ENCODE data around the gene HIVEP3.

The HIVEP3 gene

DNA sequence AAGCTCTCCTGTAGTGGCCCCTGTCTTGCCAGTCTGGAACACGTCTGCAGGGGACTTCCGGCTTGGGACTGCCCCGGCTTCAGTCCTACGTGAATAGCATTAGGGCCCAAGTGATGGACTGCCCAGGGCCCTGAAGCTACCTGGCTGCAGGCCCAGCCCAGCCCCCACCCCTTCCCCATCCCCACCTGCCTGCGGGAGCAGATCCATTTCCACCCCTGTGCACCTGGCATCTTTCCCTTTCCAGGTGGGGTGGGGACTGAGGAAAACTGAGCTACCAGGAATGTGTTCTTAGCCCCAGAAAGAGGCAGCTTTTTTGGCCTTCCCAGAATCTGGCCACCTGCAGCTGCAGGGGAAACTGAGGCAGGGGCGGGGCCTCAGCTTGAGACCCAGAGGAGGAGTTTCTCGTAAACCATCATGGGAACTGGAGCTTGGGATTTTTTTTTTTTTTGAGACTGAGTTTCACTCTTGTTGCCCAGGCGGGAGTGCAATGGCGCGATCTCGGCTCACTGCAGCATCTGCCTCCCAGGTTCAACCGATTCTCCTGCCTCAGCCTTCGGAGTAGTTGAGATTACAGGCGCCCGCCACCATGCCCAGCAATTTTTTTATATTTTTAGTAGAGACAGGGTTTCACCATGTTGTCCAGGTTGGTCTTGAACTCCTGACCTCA lies 437.5 kb downstream of the HIVEP3 start:
- Mint-ChIP-seq H3K36me3 (ENCODE audit: low read depth) (no peaks in the 10 kb centered on the region), H3K9me3 (no peaks in the 10 kb centered on the region), H3K27ac (peak overlapping the region in 1 of 3 experiments; percentile 60), H3K4me1 (peaks cover 70% of the 10 kb centered on the region), H3K27me3 (ENCODE audit: low read depth) (peaks cover 17% of the 10 kb centered on the region), H3K4me3 (no peak overlapping the region)
- no peak for TF ChIP-seq CTCF (IDR thresholded peaks at IDR 0.05; ENCODE audit: unreplicated experiment in 3 of 3)

DNA sequence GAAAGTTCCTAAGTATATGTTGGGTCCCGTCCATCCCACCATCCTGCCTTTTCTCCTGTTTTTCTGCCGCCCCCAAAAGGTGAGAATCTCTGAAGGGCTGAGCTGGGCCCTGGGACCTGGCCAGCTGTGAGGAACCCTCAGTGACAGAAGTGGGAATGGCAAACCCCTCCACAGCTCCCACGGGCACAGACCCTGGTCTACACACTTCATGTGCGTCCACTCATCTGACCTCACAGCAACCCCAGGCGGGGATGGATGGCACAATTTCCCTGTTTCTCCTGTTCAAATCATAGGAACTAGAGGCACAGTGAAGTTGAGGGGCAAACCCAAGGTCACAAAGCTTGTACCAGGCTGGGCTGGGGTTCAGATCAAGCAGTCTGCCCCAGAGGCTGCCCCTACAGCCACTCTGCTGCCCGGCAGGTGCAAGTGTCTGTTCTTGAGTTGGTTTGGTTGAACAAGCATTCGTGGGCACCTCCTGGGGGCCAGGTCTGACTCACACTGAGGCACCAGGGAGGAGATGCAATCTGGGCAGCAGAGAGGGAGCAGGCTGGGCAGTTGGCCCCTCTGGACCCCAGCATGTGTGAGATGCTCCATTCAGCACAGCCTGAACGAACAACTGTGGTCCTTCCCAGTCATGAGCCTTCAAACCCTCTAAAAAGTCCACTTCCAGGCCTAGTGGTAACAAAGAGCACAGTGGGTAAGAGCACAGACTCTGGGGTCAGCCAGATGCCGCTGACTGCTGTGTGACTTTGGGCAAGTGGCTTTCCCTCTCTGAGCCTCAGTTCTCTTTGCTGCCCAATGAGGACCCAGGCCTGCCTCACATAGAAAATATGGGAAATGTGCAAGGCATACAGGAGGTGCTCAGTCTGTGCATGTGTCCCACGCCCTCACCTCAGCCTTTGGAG lies 438.3 kb downstream of the HIVEP3 start:
- Mint-ChIP-seq H3K9me3 (no peaks in the 10 kb centered on the region), H3K27ac (peak overlapping the region in 2 of 3 experiments; percentile 52 to 95), H3K4me3 (no peak overlapping the region), H3K36me3 (ENCODE audit: low read depth) (no peaks in the 10 kb centered on the region), H3K4me1 (peaks cover 72% of the 10 kb centered on the region), H3K27me3 (ENCODE audit: low read depth) (peaks cover 17% of the 10 kb centered on the region)
- TF ChIP-seq CTCF (IDR thresholded peaks at IDR 0.05; ENCODE audit: unreplicated experiment in 3 of 3): no peak

DNA sequence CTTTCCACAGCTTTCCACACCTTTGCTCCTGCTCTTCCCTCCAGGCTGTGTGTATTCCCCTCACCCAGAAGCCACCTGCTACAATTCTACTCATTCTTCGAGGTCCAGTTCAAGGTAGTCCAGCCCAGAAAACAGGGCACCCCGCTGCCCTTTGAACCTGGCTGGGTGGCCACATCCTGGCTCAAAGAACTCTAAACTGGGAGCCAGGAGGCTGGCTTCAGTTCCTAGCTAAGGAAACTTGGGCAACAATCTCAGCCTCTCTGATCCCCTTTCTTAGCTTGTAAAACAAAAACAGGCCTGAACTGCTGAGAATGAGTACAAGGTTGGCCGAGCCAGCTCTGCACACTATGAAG lies 438.9 kb downstream of the HIVEP3 start:
- Mint-ChIP-seq H3K9me3 (no peaks in the 10 kb centered on the region), H3K4me3 (no peak overlapping the region), H3K4me1 (peaks cover 79% of the 10 kb centered on the region), H3K27me3 (ENCODE audit: low read depth) (peaks cover 17% of the 10 kb centered on the region), H3K36me3 (ENCODE audit: low read depth) (no peaks in the 10 kb centered on the region), H3K27ac (peak overlapping the region in 2 of 3 experiments; percentile 52 to 95)
- no peak for TF ChIP-seq CTCF (IDR thresholded peaks at IDR 0.05; ENCODE audit: unreplicated experiment in 3 of 3)

DNA sequence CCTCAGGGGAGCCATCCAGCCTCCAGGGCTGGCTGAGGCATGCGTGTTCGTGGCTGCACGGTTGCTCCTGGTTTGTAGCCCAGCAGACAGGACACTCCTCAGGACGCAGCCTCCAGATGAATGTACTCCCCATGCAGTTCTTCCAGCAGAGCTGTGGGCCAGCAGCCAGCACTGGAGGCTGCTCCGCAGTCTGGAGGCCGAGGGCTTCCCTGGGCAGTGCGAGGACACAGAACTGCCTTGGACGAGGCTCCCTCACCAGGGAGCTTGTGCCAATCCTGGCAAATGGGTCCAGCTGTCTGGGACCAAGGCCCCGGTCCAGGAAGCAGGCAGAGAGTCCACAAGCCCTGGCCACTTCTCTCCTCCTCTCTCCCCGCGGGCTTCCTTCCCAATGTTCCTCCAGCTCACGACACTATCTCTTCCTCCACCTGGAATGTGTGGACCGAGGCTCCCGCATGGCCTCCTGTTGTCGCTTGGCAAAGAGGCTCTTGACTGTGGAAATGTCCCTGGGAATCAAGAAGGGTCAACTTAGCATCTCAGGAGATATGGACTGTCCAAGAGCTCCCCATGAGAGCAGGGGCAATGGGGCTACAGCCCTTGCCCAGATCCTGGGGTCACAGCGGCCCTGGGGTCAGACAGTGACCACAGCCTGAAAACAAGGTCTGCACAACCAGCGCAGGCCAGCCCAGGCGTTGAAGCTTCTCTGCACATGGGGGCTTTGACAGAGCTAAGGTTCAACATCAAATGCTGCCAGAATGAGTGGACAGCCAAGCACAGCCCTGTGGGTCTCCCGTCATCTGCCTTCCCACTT lies 439.5 kb downstream of the HIVEP3 start:
- Mint-ChIP-seq H3K36me3 (ENCODE audit: low read depth) (no peaks in the 10 kb centered on the region), H3K9me3 (no peaks in the 10 kb centered on the region), H3K27ac (peak overlapping the region; percentile 48 to 95 (median 75)), H3K27me3 (ENCODE audit: low read depth) (peaks cover 17% of the 10 kb centered on the region), H3K4me1 (peaks cover 82% of the 10 kb centered on the region), H3K4me3 (no peak overlapping the region)
- no peak for TF ChIP-seq CTCF (IDR thresholded peaks at IDR 0.05; ENCODE audit: unreplicated experiment in 3 of 3)

DNA sequence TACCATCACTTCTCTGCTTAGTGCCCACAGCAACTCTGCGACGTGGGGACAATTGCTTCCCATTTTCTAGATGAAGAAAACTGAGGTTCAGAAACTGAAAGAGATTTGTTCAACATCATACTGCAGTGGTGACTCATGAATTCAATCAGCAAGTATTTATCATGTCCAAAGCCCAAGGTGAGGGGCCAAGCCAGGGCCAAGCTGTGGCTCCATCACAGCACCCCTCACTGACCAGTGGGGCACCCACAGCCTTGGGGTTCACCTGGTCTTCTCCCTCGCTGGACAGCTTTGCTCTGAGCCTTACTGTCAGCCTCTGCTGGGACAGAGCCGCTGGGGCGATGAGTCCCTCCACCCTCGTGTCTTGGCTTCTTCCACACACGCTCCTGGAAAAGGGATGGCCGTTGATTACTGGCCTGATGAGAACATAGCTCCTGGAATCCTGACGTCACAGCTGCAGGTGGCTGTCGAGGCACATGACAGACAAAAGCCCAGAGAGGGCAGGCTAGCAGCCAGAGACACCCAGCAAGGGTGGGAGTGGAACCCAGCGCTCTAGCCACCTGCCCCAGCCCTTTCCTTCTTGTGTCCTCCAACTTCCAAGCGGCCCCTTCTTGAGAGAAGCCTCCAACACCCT lies 440.5 kb downstream of the HIVEP3 start:
- Mint-ChIP-seq H3K36me3 (ENCODE audit: low read depth) (no peaks in the 10 kb centered on the region), H3K4me3 (no peak overlapping the region), H3K4me1 (peaks cover 74% of the 10 kb centered on the region), H3K27me3 (ENCODE audit: low read depth) (peaks cover 15% of the 10 kb centered on the region), H3K27ac (peak overlapping the region; percentile 48 to 95 (median 75)), H3K9me3 (no peaks in the 10 kb centered on the region)
- TF ChIP-seq CTCF (IDR thresholded peaks at IDR 0.05; ENCODE audit: unreplicated experiment in 3 of 3): no peak

Measured in nephron (organoid).